HepG2 (cell line): Measurements from ENCODE around the gene ABCA3. TPM values are rescaled to one million over a fixed set of nuclear protein-coding genes. Genes with fewer than 3 reads are reported as not detected.
A peak's percentile ranks its signal among the peaks of the same experiment; 100 is the strongest.

ENCODE experiments used
- AHR ChIP-seq: IDR thresholded peaks from 2 replicates; pipeline ENCODE4 v1.6.1; 2018; ENCODE audit warnings: missing genetic modification reagents, missing compliant biosample characterization
- DPF2 ChIP-seq: sonication (generic); formaldehyde crosslinking; IDR thresholded peaks from 2 replicates; pipeline ENCODE4 v1.4.0; 2020; ENCODE audit warnings: mild to moderate bottlenecking, low read depth, missing genetic modification reagents, borderline replicate concordance
- ETV6 ChIP-seq: sonication (generic); formaldehyde crosslinking; conservative IDR thresholded peaks from 2 replicates; pipeline ENCODE4 v1.4.0; 2020; ENCODE audit warnings: missing genetic modification reagents
- GPN1 ChIP-seq: sonication (generic); formaldehyde crosslinking; IDR thresholded peaks from 2 replicates; pipeline ENCODE4 v1.5.1; 2020; ENCODE audit warnings: missing genetic modification reagents, borderline replicate concordance
- HCFC1 ChIP-seq: fragments of 150-350 bp; IDR thresholded peaks from 2 replicates; pipeline ENCODE4 v1.6.1; 2014; ENCODE audit warnings: low read depth, low read length
- KLF6 ChIP-seq: IDR thresholded peaks from 2 replicates; pipeline ENCODE4 v1.8.0; 2016; ENCODE audit warnings: missing biosample characterization, missing genetic modification reagents
- MIXL1 ChIP-seq: IDR thresholded peaks from 2 replicates; pipeline ENCODE4 v1.6.1; 2016
- MNT ChIP-seq: fragments of 450-650 bp; IDR thresholded peaks from 2 replicates; pipeline ENCODE4 v1.6.1; 2016
- POLR2A ChIP-seq, 2 experiments: IDR thresholded peaks; 2 replicates each; pipeline ENCODE4 v1.6.1; 2011; ENCODE audit warnings: low read depth in 2 of 2, low read length in 2 of 2, mild to moderate bottlenecking in 1 of 2, moderate library complexity in 1 of 2; ENCODE audit not compliant: insufficient read depth in 1 of 2
- REST ChIP-seq, 2 experiments: IDR thresholded peaks; 2 replicates each; pipeline ENCODE4 v1.6.1; 2011 to 2012; ENCODE audit warnings: low read length in 2 of 2, borderline replicate concordance in 1 of 2, low read depth in 1 of 2, mild to moderate bottlenecking in 1 of 2, moderate library complexity in 1 of 2
- RFX5 ChIP-seq: IDR thresholded peaks from 2 replicates; pipeline ENCODE4 v1.6.1; 2011; ENCODE audit warnings: low read depth, low read length, improper control_type of control experiment
- SNAI1 ChIP-seq: sonication (generic); formaldehyde crosslinking; IDR thresholded peaks from 2 replicates; pipeline ENCODE4 v1.5.0; 2020; ENCODE audit warnings: mild to moderate bottlenecking, missing genetic modification reagents, borderline replicate concordance
- TFDP1 ChIP-seq: IDR thresholded peaks from 2 replicates; pipeline ENCODE4 v1.6.1; 2016; ENCODE audit warnings: missing compliant biosample characterization, missing genetic modification reagents, borderline replicate concordance
- ZBTB20 ChIP-seq: sonication (generic); formaldehyde crosslinking; IDR thresholded peaks from 2 replicates; pipeline ENCODE4 v1.8.1; 2023; ENCODE audit warnings: missing genetic modification reagents, low read depth, mild to moderate bottlenecking, borderline replicate concordance
- ZNF101 ChIP-seq: sonication (generic); formaldehyde crosslinking; IDR thresholded peaks from 2 replicates; pipeline ENCODE4 v1.4.0; 2020; ENCODE audit warnings: mild to moderate bottlenecking, low read depth, missing genetic modification reagents, borderline replicate concordance
- ZNF224 ChIP-seq: sonication (generic); formaldehyde crosslinking; IDR thresholded peaks from 2 replicates; pipeline ENCODE4 v1.5.0; 2020; ENCODE audit warnings: mild to moderate bottlenecking, missing genetic modification reagents
- ZNF225 ChIP-seq: sonication (generic); formaldehyde crosslinking; IDR thresholded peaks from 2 replicates; pipeline ENCODE4 v1.4.0; 2020; ENCODE audit warnings: mild to moderate bottlenecking, missing genetic modification reagents
- ZNF234 ChIP-seq: sonication (generic); formaldehyde crosslinking; conservative IDR thresholded peaks from 2 replicates; pipeline ENCODE4 v1.5.1; 2020; ENCODE audit warnings: mild to moderate bottlenecking, missing genetic modification reagents
- ZNF33B ChIP-seq: sonication (generic); formaldehyde crosslinking; IDR thresholded peaks from 2 replicates; pipeline ENCODE4 v1.5.1; 2020; ENCODE audit warnings: mild to moderate bottlenecking, missing genetic modification reagents
- ZNF75D ChIP-seq: sonication (generic); formaldehyde crosslinking; IDR thresholded peaks from 2 replicates; pipeline ENCODE4 v1.8.1; 2023; ENCODE audit warnings: missing genetic modification reagents, mild to moderate bottlenecking, borderline replicate concordance
- ZNF772 ChIP-seq: sonication (generic); formaldehyde crosslinking; IDR thresholded peaks from 2 replicates; pipeline ENCODE4 v1.5.0; 2020; ENCODE audit warnings: mild to moderate bottlenecking, missing genetic modification reagents
- ZNF784 ChIP-seq: sonication (generic); formaldehyde crosslinking; IDR thresholded peaks from 2 replicates; pipeline ENCODE4 v1.5.1; 2020; ENCODE audit warnings: missing genetic modification reagents, mild to moderate bottlenecking, borderline replicate concordance
- ZSCAN25 ChIP-seq: sonication (generic); formaldehyde crosslinking; IDR thresholded peaks from 2 replicates; pipeline ENCODE4 v1.8.0; 2022; ENCODE audit warnings: mild to moderate bottlenecking, missing genetic modification reagents
- polyA plus RNA-seq, 8 experiments: library from polyadenylated mRNA; depleted of rRNA in 3 of 8; stranded (reverse) in 7 of 8; unstranded in 1 of 8; fragments of >200 nt; fragmentation: Illumina TruSeq in 4 of 8; extraction: Trizol in 4 of 8; gene quantifications; 2 replicates each; pipeline versions ENCODE4 v1.2.1 to v1.2.3, GENCODE V29; 2011 to 2016; ENCODE audit warnings: low read depth in 4 of 8, missing spikeins in 1 of 8, mixed read lengths in 1 of 8; ENCODE audit not compliant: insufficient read depth in 1 of 8
- total RNA-seq, 5 experiments: library from RNA; depleted of rRNA; stranded (reverse); fragments of >200 nt; fragmentation: Illumina TruSeq; extraction: Trizol; gene quantifications; 2 replicates each; pipeline ENCODE4 v1.2.3, GENCODE V29; 2016; ENCODE audit warnings: low read depth in 1 of 5

Gene ABCA3
- total and polyA plus RNA-seq, 2 of the 13 experiments (the other 11 are each of a cell fraction or from before 2014, with no cell fraction given) = 0.60 to 1.5 TPM

- TF ChIP-seq ZNF784 (CRISPR knock-in tag) = peak; percentile 71
- TF ChIP-seq TFDP1 (CRISPR knock-in tag) = peak; percentile 68; the same call in 1 of the 2 replicates
- TF ChIP-seq ZNF101 (CRISPR knock-in tag) = no peak
- peak in 1 of 2 experiments; percentile 42; a peak in 1 of 4 replicates for TF ChIP-seq REST (IDR thresholded peaks at IDR 0.05; ENCODE audit: borderline replicate concordance in 1 of 2, low read depth in 1 of 2, low read length in 2 of 2)
- TF ChIP-seq SNAI1 (CRISPR knock-in tag) = 0 out of 2 replicates have a peak, but pooled peaks have one; percentile 56
- TF ChIP-seq ZNF75D (CRISPR knock-in tag) = no peak
- TF ChIP-seq ZBTB20 (CRISPR knock-in tag) = no peak
- TF ChIP-seq ZNF772 (CRISPR knock-in tag) = peak; percentile 90; the same call in 1 of the 2 replicates
- TF ChIP-seq KLF6 = no peak
- TF ChIP-seq ZNF234 (CRISPR knock-in tag) = 0 out of 2 replicates have a peak, but pooled peaks have one; percentile 58
- peak; percentile 85 to 95 for TF ChIP-seq POLR2A (IDR thresholded peaks at IDR 0.05; ENCODE audit: insufficient read depth in 1 of 2, low read depth in 2 of 2, low read length in 2 of 2)
- TF ChIP-seq MNT = 0 out of 2 replicates have a peak, but pooled peaks have one; percentile 17
- TF ChIP-seq DPF2 = no peak
- TF ChIP-seq ZSCAN25 (CRISPR knock-in tag) = no peak; the same call in 1 of the 2 replicates
- no peak for TF ChIP-seq MIXL1 (CRISPR knock-in tag)
- no peak; the same call in none of the 2 replicates for TF ChIP-seq ZNF33B (CRISPR knock-in tag)
- TF ChIP-seq ZNF225 (CRISPR knock-in tag) = peak; percentile 84
- TF ChIP-seq RFX5 = no peak
- 0 out of 2 replicates have a peak, but pooled peaks have one; percentile 32 for TF ChIP-seq ETV6
- TF ChIP-seq ZNF224 (CRISPR knock-in tag) = peak; percentile 77; the same call in 1 of the 2 replicates
- TF ChIP-seq AHR (CRISPR knock-in tag) = peak; percentile 18; the same call in 1 of the 2 replicates
- TF ChIP-seq GPN1 (CRISPR knock-in tag) = no peak
- 0 out of 2 replicates have a peak, but pooled peaks have one; percentile 29 for TF ChIP-seq HCFC1
These were observed 89.0 kb downstream of the ABCA3 start, which contains the start of gene ECI1 (continued) for GRCh38 chr16:2251296-2252111.
